Measurements from ENCODE around the gene BABAM1.

DNA sequence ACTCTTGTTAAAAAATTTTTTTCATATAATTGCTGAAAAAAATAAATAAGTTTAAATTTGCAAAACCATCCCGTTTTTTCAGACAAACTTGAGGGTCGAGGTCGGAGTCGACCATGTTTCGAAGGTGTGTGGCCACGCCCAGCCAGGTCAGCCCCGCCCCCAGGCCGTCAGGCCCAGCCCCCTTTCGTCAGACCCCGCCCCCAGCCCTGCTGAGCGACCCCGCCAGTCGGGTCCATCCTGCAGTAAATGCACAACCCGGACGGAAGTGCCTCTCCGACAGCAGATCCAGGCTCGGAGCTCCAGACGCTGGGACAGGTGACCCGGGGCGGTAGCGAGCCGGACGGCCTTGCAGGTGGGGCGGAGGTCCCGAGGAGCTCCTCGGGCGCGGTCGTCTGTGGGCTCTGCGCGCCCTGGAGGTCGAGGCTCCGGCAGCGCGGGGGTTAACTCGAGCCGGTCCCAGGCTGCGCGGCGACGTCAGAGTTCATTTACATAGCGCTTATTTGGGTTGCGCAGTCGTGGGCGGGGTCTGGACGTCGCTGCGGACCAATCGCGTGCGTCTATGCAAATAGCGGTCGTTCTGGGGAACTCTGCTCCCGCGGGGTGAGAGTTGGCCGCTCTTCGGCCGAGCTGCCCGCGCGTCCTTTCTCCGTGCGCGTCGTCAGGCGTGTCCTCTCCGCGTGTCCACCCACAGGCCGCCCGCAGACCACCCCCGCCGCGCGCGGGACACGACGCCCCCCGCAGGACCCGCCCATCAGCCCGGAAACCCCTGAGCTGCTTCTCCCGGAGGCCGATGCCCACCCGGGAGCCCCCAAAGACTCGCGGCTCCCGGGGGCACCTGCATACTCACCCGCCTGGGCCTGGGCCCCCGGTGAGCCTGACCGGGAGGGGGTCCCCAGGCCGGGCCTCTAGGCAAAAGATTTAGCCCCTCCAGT lies 41.0 kb upstream of the BABAM1 start, which contains the start of gene OCEL1:
- TF ChIP-seq, protein P1, sequence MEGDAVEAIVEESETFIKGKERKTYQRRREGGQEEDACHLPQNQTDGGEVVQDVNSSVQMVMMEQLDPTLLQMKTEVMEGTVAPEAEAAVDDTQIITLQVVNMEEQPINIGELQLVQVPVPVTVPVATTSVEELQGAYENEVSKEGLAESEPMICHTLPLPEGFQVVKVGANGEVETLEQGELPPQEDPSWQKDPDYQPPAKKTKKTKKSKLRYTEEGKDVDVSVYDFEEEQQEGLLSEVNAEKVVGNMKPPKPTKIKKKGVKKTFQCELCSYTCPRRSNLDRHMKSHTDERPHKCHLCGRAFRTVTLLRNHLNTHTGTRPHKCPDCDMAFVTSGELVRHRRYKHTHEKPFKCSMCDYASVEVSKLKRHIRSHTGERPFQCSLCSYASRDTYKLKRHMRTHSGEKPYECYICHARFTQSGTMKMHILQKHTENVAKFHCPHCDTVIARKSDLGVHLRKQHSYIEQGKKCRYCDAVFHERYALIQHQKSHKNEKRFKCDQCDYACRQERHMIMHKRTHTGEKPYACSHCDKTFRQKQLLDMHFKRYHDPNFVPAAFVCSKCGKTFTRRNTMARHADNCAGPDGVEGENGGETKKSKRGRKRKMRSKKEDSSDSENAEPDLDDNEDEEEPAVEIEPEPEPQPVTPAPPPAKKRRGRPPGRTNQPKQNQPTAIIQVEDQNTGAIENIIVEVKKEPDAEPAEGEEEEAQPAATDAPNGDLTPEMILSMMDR (IDR thresholded peaks at IDR 0.05), result peak in 1 of 6 experiments; percentile 6
- peak; percentile 28 to 83 for TF ChIP-seq POLR2A (IDR thresholded peaks at IDR 0.05)
